ENCODE data around the gene ATP11A. TPM values are rescaled to one million over a fixed set of nuclear protein-coding genes. Genes with fewer than 3 reads are reported as not detected.

Gene ATP11A
- total and polyA plus RNA-seq, 9 of the 15 experiments (the other 6 are each of a cell fraction or from before 2014, with no cell fraction given), result 0.38 to 34.2 (median 4.2) TPM

DNA sequence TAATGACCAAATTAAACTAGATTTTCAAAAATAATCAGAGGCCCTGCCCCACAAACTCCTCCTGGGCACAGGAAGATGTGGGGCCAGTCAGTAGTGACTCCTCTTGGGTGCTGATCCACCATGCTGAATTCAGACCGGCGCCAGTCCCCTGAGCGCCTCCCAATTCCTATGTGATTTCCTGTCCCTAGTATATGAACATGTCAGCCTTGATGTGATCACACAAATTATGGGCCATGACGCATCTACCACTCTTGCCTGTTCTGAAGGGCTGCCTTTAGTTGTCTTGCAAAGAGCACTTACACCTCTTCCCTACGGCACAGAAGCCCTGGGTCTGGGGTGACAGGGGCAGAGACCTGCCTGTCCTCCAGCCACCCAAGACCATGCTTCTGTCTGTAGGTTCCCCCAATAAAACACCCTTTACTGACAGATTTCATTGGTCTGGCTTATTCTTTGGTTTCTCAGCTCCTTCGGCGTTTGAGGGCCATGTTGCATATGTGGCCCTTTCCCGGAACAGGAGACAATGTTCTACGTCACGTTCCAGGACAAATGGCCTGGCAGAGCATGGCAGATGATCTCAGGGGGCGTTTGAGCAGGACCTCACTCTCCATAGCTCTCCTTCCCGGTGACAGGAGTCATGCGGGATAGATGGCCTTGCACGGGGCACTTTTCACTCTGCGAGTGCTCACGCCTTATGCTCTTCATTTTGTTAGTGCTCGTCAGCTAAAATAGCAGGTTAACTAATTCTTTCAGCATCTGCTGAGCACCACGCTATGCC, 5.6 kb upstream of the ATP11A start:
- BruUV-seq (replicated peaks), result no TSS peak
- Histone ChIP-seq H3K27me3 (ENCODE audit: control insufficient read depth in 2 of 2, insufficient read depth in 2 of 2, low read length in 2 of 2) (peaks cover 9 to 27% of the 10 kb centered on the region in 2 experiments; a peak in 3 of 5 replicates), H3K4me3 (no peak overlapping the region), H3K36me3 (ENCODE audit: control insufficient read depth, insufficient read depth, low read length) (no peaks in the 10 kb centered on the region), H3K9me3 (replicated peaks; ENCODE audit: control insufficient read depth, insufficient read depth, low read depth, low read length) (no peaks in the 10 kb centered on the region), H3K27ac (ENCODE audit: extremely low read depth, low read depth, low read length) (no peak overlapping the region), H3K9ac (ENCODE audit: insufficient read depth in 1 of 2, low read depth in 2 of 2, low read length in 2 of 2) (no peak overlapping the region), H2AFZ (ENCODE audit: low read depth, low read length) (no peak overlapping the region), H4K20me1 (replicated peaks; ENCODE audit: control insufficient read depth, insufficient read depth, low read length) (no peaks in the 10 kb centered on the region), H3K9me1 (ENCODE audit: control insufficient read depth, insufficient read depth, low read length) (no peaks in the 10 kb centered on the region), H3K4me2 (ENCODE audit: insufficient read depth, low read length) (no peak overlapping the region), H3K79me2 (ENCODE audit: control insufficient read depth, insufficient read depth, low read length) (no peaks in the 10 kb centered on the region; the same call in 2 of the 3 replicates), H3K4me1 (replicated peaks in 1 of 2; ENCODE audit: control insufficient read depth in 2 of 2, insufficient read depth in 2 of 2, low read length in 2 of 2) (peaks cover 3 to 8% of the 10 kb centered on the region in 2 experiments; a peak in 2 of 5 replicates)
- in situ Hi-C loops (cut with MboI), result no loop called here
- 37% methylated on average over 16 of the region's 18 CpGs for WGBS (ENCODE audit: insufficient coverage, low coverage, missing lambda C conversion rate)
- TF ChIP-seq ERF (CRISPR knock-in tag; IDR thresholded peaks at IDR 0.05) (no peak), ZNF785 (CRISPR knock-in tag; IDR thresholded peaks at IDR 0.05) (no peak), HNRNPLL (IDR thresholded peaks at IDR 0.05; ENCODE audit: low read depth, low read length, poor library complexity, severe bottlenecking) (no peak), NUFIP1 (IDR thresholded peaks at IDR 0.05; ENCODE audit: partially characterized antibody) (no peak), ZNF12 (CRISPR knock-in tag; IDR thresholded peaks at IDR 0.05) (no peak), KDM2B (CRISPR knock-in tag; IDR thresholded peaks at IDR 0.05) (no peak), RAD51 (IDR thresholded peaks at IDR 0.05; ENCODE audit: borderline replicate concordance, low read depth) (no peak), SLC30A9 (CRISPR knock-in tag; IDR thresholded peaks at IDR 0.05) (no peak), ARID1B (IDR thresholded peaks at IDR 0.05) (no peak)
- TF ChIP-seq, protein P1, sequence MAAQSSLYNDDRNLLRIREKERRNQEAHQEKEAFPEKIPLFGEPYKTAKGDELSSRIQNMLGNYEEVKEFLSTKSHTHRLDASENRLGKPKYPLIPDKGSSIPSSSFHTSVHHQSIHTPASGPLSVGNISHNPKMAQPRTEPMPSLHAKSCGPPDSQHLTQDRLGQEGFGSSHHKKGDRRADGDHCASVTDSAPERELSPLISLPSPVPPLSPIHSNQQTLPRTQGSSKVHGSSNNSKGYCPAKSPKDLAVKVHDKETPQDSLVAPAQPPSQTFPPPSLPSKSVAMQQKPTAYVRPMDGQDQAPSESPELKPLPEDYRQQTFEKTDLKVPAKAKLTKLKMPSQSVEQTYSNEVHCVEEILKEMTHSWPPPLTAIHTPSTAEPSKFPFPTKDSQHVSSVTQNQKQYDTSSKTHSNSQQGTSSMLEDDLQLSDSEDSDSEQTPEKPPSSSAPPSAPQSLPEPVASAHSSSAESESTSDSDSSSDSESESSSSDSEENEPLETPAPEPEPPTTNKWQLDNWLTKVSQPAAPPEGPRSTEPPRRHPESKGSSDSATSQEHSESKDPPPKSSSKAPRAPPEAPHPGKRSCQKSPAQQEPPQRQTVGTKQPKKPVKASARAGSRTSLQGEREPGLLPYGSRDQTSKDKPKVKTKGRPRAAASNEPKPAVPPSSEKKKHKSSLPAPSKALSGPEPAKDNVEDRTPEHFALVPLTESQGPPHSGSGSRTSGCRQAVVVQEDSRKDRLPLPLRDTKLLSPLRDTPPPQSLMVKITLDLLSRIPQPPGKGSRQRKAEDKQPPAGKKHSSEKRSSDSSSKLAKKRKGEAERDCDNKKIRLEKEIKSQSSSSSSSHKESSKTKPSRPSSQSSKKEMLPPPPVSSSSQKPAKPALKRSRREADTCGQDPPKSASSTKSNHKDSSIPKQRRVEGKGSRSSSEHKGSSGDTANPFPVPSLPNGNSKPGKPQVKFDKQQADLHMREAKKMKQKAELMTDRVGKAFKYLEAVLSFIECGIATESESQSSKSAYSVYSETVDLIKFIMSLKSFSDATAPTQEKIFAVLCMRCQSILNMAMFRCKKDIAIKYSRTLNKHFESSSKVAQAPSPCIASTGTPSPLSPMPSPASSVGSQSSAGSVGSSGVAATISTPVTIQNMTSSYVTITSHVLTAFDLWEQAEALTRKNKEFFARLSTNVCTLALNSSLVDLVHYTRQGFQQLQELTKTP (IDR thresholded peaks at IDR 0.05; ENCODE audit: low read depth in 1 of 2, partially characterized antibody in 2 of 2), result no peak
- TF ChIP-seq, protein P2, sequence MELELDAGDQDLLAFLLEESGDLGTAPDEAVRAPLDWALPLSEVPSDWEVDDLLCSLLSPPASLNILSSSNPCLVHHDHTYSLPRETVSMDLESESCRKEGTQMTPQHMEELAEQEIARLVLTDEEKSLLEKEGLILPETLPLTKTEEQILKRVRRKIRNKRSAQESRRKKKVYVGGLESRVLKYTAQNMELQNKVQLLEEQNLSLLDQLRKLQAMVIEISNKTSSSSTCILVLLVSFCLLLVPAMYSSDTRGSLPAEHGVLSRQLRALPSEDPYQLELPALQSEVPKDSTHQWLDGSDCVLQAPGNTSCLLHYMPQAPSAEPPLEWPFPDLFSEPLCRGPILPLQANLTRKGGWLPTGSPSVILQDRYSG (tag; conservative IDR thresholded peaks at IDR 0.05; ENCODE audit: low read depth), result no peak
- intact Hi-C loops (cut with micrococcal nuclease), result no loop called here
- ATAC-seq (no peak), DNase-seq (ENCODE audit: extremely low read depth in 1 of 4, low spot score in 3 of 4) (no peak), FAIRE-seq (no peak)
- ChIA-PET CTCF (ENCODE audit: low intra/inter-chr PET ratio) (no interaction called here), POLR2A (interaction anchor here (1.2 kb wide), 1 partner anchor 11 kb away, joined by 3 read pairs; no protein-coding TSS in a partner anchor)
